Measurements from ENCODE around the gene PDE11A. TPM values are rescaled to one million over a fixed set of nuclear protein-coding genes. Genes with fewer than 3 reads are reported as not detected.

Gene PDE11A
- total and polyA plus RNA-seq, 2 of the 8 experiments (the other 6 are each of a cell fraction or from before 2014, with no cell fraction given) = 0.19 to 0.23 TPM

GRCh38 chr2:177612659-177613058, 459.9 kb downstream of the PDE11A start (continued):
- TF ChIP-seq CHD7 (IDR thresholded peaks at IDR 0.05; ENCODE audit: insufficient replicate concordance, low read length) (no peak), NANOG (IDR thresholded peaks at IDR 0.05; ENCODE audit: insufficient read depth, low read depth, low read length, poor library complexity, severe bottlenecking) (no peak), CBX5 (IDR thresholded peaks at IDR 0.05; ENCODE audit: low read depth, low read length) (no peak), FOSL1 (IDR thresholded peaks at IDR 0.05; ENCODE audit: insufficient read depth, low read depth, low read length) (no peak), MAFK (IDR thresholded peaks at IDR 0.05; ENCODE audit: low read depth, low read length) (no peak), TEAD4 (IDR thresholded peaks at IDR 0.05; ENCODE audit: low read depth, low read length) (no peak), EP300 (IDR thresholded peaks at IDR 0.05; ENCODE audit: borderline replicate concordance in 1 of 2, low read depth in 2 of 2, low read length in 2 of 2) (no peak), SUZ12 (IDR thresholded peaks at IDR 0.05; ENCODE audit: low read length) (no peak), SIN3A (conservative IDR thresholded peaks at IDR 0.05 in 1 of 2, IDR thresholded peaks at IDR 0.05 in 1 of 2; ENCODE audit: low read depth in 1 of 2, low read length in 2 of 2) (no peak), CREB1 (IDR thresholded peaks at IDR 0.05) (no peak), MAX (IDR thresholded peaks at IDR 0.05) (no peak), CHD1 (IDR thresholded peaks at IDR 0.05; ENCODE audit: low read depth, low read length) (no peak)

Measured in H1 (cell line).